Measurements from ENCODE around the gene PSD.

DNA sequence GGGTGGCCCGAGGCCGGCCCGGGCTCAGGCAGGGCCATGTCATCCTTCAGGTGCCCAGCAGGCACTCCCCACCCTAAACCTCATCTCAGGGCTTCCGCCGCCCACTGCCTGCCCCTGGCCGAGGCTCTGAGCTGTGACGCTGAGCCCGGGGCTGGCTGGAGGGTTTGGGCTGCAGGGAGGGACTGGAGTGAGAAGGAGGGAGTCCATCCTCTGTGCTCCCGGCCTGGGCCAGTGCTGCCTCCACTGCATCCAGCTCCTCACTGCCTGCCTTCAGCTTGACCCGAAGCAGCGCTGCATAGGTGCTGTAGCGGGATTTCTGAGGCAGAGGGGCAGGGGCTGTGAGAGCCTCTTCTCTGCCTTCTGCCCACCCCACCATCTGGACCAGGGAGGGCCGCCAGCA lies 15.5 kb downstream of the PSD start:
- TF ChIP-seq SUZ12 (IDR thresholded peaks at IDR 0.05; ENCODE audit: unreplicated experiment) = no peak
- no peak for TF ChIP-seq POLR2AphosphoS2 (IDR thresholded peaks at IDR 0.05; ENCODE audit: low read depth, low read length)
- TF ChIP-seq FOXM1 (IDR thresholded peaks at IDR 0.05; ENCODE audit: low read depth, low read length) = no peak
- TF ChIP-seq TARDBP (IDR thresholded peaks at IDR 0.05; ENCODE audit: borderline replicate concordance) = no peak
- TF ChIP-seq POU2F2 (IDR thresholded peaks at IDR 0.05; ENCODE audit: borderline replicate concordance, low read depth, low read length) = no peak
- no peak; the same call in none of the 2 replicates for TF ChIP-seq POLR2A (IDR thresholded peaks at IDR 0.05; ENCODE audit: low read depth, low read length)
- TF ChIP-seq POLR2AphosphoS5 (IDR thresholded peaks at IDR 0.05; ENCODE audit: low read length) = no peak
- TF ChIP-seq MYB (IDR thresholded peaks at IDR 0.05; ENCODE audit: borderline replicate concordance, low read depth, low read length) = no peak
- TF ChIP-seq EZH2 (IDR thresholded peaks at IDR 0.05; ENCODE audit: borderline replicate concordance, control insufficient read depth, low read depth, low read length) = no peak
- TF ChIP-seq SIN3A (IDR thresholded peaks at IDR 0.05; ENCODE audit: low read depth, low read length) = no peak
- no peak for TF ChIP-seq CTCF (IDR thresholded peaks at IDR 0.05 in 2 of 3, conservative IDR thresholded peaks at IDR 0.05 in 1 of 3; ENCODE audit: control insufficient read depth in 2 of 3, extremely low read depth in 1 of 3, insufficient read depth in 1 of 3, low read depth in 3 of 3, low read length in 3 of 3)
- no peak for TF ChIP-seq NFIC (IDR thresholded peaks at IDR 0.05; ENCODE audit: low read depth, low read length)
- TF ChIP-seq CREB1 (IDR thresholded peaks at IDR 0.05; ENCODE audit: low read depth) = no peak
- TF ChIP-seq, protein P1, sequence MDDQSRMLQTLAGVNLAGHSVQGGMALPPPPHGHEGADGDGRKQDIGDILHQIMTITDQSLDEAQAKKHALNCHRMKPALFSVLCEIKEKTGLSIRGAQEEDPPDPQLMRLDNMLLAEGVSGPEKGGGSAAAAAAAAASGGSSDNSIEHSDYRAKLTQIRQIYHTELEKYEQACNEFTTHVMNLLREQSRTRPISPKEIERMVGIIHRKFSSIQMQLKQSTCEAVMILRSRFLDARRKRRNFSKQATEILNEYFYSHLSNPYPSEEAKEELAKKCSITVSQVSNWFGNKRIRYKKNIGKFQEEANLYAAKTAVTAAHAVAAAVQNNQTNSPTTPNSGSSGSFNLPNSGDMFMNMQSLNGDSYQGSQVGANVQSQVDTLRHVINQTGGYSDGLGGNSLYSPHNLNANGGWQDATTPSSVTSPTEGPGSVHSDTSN (IDR thresholded peaks at IDR 0.05; ENCODE audit: insufficient replicate concordance, low read depth, low read length) = no peak

All from GM12878 (cell line).